Activated T-cell treated with anti-CD3 and anti-CD28 coated beads for 1 hour (primary cell): ENCODE measurements around the gene ABCF3.
A peak's percentile ranks its signal among the peaks of the same experiment; 100 is the strongest.
"Not testable (repeated sequence)": the region's sequence is repeated elsewhere in the genome, so short reads cannot be mapped to it uniquely, and the experiment has no call there.

ENCODE experiments used
- DNase-seq: peaks from one replicate; pipeline ENCODE4 v3.0.0-alpha.2; 2020; ENCODE audit warnings: low read depth

The ABCF3 gene

GRCh38 chr3:184186184-184186901 is at the start of gene ABCF3:
TSS of gene ABCF3 (plus strand) at chr3:184186199. CDS start at chr3:184186208, 9 bp downstream.
- no peak for DNase-seq

GRCh38 chr3:184140436-184140835 is 45.6 kb upstream of the ABCF3 start:
- no peak for DNase-seq

GRCh38 chr3:184142199-184142598 is 43.8 kb upstream of the ABCF3 start:
- no peak for DNase-seq

GRCh38 chr3:184143327-184143726 is 42.7 kb upstream of the ABCF3 start:
- DNase-seq: no peak

GRCh38 chr3:184144505-184144904 is 41.5 kb upstream of the ABCF3 start:
- DNase-seq: no peak

GRCh38 chr3:184145111-184145524 is 40.9 kb upstream of the ABCF3 start:
- DNase-seq: no peak

- no peak for DNase-seq
Measured at GRCh38 chr3:184145751-184146270, 40.2 kb upstream of the ABCF3 start.

GRCh38 chr3:184148076-184148475 is 37.9 kb upstream of the ABCF3 start:
- no peak for DNase-seq

GRCh38 chr3:184149123-184149522 is 36.9 kb upstream of the ABCF3 start:
- no peak for DNase-seq

GRCh38 chr3:184149770-184150169 is 36.2 kb upstream of the ABCF3 start:
- DNase-seq: not testable (repeated sequence)

GRCh38 chr3:184154885-184155643 is 30.9 kb upstream of the ABCF3 start, which contains the start of gene DVL3:
TSS of gene DVL3 (plus strand) at chr3:184155377. CDS start at chr3:184155636, 259 bp downstream.
- peak; percentile 20 for DNase-seq

- DNase-seq: peak; percentile 24
Measured at GRCh38 chr3:184155644-184156521, 30.1 kb upstream of the ABCF3 start.

GRCh38 chr3:184156522-184156955 is 29.5 kb upstream of the ABCF3 start:
- DNase-seq: no peak

GRCh38 chr3:184157206-184157605 is 28.8 kb upstream of the ABCF3 start:
- DNase-seq: no peak

GRCh38 chr3:184158404-184158803 is 27.6 kb upstream of the ABCF3 start:
- DNase-seq: no peak

GRCh38 chr3:184160456-184160855 is 25.5 kb upstream of the ABCF3 start:
- DNase-seq: no peak

GRCh38 chr3:184162571-184163070 is 23.4 kb upstream of the ABCF3 start:
- not testable (repeated sequence) for DNase-seq

GRCh38 chr3:184164648-184165330 is 21.2 kb upstream of the ABCF3 start:
- no peak for DNase-seq

GRCh38 chr3:184165543-184165942 is 20.5 kb upstream of the ABCF3 start:
- DNase-seq: no peak

GRCh38 chr3:184166671-184167070 is 19.3 kb upstream of the ABCF3 start:
- DNase-seq: no peak

GRCh38 chr3:184167786-184168185 is 18.2 kb upstream of the ABCF3 start:
- no peak for DNase-seq
